ENCODE measurements around the gene KLHL40.

Gene KLHL40

DNA sequence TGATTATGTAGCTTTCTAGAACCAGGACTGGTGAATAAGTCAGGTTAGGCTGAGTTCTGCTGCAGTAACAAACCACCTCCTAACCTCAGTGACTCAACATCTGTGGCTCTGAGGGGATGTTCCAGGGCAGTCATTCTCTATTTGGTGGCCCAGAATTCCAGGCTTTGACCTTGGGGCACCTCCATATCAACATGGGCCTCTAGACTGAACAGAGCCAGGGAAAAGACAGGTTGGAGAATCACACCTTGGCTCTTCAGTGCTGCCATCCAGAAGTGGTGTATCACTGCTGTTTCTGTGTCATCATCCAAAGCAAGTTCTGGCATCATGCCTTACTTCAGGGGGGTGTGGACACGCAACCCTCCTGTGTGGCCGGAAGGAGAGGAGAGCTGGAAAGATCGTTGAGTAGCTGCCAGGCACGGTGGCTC is 16.5 kb upstream of the KLHL40 start:
- peak; percentile 49 for DNase-seq (ENCODE audit: low read depth)

DNA sequence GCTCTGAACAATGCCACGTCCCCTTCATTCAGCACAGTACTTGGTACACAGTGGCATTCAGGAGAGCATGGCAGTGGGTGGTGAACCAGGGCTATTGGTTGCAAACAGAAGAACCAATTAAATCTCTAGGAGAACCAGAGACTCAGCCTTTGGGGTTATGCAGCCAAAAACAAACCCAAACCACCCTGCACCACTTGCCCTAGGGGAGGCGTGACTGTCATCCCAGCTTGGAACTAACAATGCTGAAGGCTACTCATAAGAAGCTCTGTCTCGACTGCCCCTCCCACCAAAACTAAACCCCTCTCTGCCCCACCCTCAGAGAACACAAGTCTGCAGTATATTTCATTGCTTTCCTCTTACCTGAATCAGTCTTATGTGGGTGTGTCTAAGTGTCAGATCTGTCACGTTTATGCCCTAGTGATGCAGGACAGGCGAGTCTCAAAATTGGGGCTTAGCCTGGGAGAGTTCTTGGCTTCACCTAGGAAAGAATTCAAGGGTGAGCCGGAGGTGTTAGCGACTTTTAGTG is 15.2 kb upstream of the KLHL40 start:
- DNase-seq (ENCODE audit: low read depth) = no peak

DNA sequence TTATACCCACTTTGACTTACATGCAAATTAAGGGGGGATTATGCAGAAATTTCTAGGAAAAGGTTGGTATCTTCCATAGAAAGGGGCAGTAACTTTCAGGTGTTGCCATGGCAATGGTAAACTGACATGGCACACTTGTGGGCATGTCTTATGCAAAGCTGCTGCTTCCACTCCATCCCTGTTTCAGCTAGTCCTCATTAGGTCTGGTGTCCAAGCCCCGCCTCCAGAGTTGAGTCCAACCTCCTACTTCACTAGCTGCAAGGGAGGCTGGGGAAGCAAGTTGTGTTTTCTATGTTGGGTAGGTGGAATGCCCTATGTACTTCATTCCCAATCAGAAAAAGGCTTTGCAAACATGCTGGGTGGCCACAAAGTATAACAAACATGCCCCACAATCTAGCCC is 14.7 kb upstream of the KLHL40 start:
- no peak for DNase-seq (ENCODE audit: low read depth)

DNA sequence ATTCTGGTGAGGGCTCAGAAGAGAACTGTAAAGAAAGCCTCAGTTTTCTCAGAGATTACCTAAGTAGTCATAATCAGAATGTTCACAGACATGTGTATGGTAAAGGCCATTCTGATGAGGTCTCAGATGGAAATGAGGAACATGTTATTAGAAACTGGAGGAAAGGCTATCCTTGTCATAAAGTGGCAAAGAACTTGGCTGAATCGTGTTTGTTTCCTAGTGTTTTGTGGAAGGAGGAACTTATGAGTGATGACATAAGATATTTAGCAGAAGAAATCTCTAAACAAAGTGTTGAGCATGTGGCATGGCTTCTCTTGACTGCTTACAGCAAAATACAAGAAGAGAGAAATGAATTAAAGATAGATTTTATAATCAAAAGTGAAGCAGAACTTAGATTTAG is 12.8 kb upstream of the KLHL40 start:
- no peak for DNase-seq (ENCODE audit: low read depth)

DNA sequence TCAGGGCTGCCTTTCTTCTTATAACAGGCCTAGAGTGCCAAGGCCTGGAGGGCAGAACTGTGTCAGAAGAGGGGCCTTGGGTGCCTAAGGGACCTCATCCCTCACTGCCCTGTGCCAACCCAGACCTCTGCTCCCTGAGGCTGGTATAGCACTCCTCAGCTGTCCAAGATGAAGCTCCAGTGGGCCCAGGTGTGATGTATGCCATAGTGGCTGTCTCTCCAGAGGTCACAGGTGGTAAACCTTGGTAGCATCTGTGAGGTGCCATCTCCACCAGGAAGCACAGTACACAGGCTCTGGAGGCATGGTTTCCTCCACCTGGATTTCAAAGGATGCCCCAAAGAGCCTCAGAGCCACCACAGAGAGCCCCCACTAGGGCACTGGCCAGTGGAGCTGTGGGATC is 12.3 kb upstream of the KLHL40 start:
- DNase-seq (ENCODE audit: low read depth) = no peak

DNA sequence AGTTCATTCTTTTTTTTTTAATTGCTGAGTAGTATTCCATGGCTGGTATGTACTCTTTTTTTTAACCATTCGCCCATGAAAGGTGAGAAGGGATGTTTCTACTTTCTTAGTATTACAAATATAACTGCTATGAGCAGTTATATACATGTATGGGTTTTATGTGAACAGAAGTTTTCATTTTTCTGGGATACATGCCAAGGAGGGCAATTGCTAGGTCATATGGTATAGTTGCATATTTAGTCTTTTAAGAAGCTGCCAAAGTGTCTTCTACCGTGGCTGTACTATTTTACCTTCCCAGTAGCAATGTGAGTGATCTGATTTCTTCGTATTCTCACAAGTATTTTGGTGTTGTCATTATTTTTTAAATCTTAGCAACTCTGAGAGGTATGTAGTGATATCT is 11.2 kb upstream of the KLHL40 start:
- DNase-seq (ENCODE audit: low read depth) = no peak

DNA sequence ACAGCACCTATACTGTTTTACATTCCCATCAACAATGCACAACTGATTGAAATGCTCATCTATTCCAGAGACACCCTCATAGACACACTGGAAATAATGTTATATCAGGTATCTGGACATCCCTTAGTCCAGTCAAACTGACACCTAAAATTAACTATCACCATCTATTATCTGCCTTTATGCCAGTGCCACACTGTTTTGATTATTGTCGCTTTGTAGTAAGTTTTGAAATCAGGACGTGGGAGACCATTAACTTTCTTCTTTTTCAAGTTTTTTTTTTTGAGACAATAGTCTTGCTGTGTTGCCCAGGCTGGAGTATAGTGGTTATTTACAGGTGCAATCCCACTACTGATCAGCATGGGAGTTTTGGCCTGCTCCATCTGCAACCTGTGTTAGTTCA is 9.4 kb upstream of the KLHL40 start:
- DNase-seq (ENCODE audit: low read depth) = no peak

DNA sequence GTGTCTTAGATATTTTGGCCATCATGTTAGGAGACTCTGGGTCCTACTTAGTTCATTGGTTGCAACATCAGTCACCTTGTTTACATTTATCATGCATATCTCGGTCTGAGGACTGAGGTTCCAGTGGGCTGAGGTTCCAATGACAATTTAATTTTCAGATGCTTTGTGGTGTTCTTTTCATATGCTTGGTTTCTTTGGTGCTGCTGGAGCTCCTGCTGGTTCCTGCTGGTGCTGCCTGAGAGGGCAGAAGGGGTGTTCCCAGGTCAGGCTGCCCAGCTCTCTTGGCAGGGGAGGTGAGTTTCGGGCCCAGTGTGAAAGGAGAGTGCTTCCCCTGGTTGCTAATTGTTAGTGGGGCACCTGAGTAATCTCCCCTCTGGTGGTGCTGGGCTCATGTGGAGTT is 6.9 kb upstream of the KLHL40 start:
- DNase-seq (ENCODE audit: low read depth) = no peak

DNA sequence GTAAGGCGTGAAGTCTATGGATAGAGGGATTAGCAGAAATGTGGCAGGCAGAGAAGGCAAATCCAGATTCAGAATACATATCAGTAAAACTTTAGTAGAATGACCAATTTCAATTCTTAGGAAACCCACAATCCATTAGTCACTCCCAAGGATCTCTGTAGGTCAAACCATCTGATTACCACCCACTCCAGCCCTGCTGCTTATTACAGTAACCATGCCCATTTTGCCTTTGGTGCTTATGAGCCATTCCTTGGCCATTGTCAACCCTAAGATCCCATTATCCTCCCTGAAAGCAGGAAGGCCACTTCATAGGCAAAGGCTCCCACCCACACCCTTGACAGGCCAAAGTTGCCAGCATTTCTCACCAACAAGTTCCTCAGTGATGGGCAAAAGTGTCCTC is 5.1 kb upstream of the KLHL40 start:
- no peak for DNase-seq (ENCODE audit: low read depth)

DNA sequence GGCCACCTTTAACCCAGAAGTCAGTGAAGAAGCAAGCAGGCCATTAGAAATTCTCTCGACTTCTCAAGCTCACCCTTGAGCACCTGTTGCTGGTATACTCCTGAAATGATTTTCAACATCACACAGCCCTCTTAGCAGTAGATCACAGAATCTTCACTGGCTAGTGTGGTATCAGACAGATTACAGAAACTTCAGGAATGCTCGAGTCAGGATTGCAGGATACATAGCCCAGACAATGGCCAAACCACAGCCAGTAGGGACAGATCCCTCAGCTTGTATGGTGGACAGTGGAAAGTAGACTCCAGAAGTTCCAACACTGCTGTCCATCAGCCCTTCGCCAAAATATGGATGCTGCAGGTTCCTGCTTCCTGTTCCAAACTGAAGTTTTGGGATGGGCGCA is 4.5 kb upstream of the KLHL40 start:
- DNase-seq (ENCODE audit: low read depth) = no peak

DNA sequence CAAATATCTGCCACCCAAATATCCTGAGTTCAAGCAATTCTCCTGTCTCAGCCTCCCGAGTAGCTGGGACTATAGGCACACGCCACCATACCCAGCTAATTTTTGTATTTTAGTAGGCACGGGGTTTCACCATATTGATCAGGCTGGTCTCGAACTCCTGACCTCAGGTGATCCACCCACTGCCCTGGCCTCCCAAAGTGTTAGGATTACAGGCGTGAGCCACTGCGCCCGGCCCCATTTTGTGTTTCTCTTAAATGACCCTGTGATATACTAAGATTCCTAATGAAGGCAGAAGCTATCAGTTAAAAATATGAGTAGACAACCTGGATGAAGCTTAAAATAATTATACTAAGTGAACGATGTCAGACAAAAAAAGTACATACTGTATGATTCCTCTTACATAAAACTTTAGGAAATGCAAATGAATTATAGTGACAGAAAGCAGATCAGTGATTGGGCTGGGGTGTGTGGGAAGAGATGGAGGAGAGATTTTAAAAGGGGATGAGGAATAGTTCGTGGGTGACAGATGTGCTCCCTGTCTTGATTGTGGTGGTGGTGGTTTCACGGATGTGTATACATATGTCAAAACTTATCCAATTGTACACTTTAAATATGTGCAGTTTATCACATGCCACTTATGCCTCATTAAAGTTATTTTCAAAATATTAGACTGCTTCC is 3.8 kb upstream of the KLHL40 start:
- no peak for DNase-seq (ENCODE audit: low read depth)

DNA sequence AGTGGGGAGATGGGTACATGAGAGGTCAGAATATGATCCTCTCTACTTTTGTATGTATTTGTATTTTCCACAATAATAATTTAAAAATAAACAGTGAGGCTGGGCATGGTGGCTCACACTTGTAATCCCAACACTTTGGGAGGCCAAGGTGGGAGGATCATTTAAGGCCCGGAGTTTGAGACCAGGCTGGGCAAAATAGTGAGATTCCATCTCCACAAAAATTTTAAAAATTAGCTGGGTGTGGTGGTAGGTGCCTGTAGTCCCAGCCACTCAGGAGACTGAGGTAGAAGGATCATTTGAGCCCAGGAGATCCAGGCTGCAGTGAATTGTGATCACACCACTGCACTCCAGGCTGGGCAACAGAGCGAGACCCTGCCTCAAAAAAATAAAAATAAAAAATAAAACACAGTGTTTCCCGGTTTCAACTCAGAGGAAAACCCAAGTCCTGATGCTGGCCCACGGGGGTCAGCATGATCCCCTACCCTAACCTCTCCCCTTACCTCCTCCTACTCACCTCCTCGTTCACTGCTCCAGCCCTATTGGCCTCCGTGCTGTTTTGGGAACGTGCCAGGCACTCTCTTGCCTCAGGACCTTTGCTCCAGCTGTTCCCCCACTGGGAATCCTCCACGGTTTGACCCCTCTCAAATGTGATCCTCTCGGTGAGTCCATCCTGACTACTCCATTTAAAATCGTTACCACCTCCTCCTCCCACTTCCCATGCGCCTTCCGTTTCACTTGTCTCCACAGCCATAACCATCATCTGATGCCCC is 2.9 kb upstream of the KLHL40 start:
- no peak for DNase-seq (ENCODE audit: low read depth)

DNA sequence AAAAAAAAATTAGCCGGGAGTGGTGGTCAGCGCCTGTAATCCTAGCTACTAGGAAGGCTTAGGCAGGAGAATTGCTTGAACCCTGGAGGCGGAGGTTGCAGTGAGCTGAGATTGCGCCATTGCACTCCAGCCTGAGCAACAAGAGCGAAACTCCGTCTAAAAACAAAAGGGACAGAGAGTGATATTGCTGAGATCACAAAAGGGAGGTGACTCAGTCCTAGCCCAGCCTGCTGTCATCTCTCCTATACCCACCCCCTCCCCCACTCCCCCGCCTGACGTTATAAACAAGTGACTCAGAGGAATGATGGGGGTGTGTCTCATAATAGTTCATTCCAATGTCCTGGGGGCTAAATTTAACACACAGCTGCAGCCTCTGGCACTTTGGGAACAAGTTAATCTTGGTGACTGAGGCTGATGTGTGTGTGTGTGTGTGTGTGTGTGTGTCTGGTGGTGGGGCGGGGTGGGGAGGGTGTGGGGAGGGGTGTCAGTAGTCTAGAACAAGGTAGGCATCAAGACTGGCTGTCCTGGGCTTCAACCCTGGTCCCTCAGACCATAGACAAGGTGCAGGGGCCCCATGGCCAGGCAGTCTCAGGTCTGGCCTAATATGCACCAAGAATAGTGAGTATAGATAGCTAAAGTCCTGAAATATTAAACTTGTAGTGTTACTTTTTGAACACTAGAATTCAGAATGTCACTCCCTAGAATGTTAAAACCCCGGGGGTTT is 1.3 kb upstream of the KLHL40 start:
- DNase-seq (ENCODE audit: low read depth) = peak; percentile 91

DNA sequence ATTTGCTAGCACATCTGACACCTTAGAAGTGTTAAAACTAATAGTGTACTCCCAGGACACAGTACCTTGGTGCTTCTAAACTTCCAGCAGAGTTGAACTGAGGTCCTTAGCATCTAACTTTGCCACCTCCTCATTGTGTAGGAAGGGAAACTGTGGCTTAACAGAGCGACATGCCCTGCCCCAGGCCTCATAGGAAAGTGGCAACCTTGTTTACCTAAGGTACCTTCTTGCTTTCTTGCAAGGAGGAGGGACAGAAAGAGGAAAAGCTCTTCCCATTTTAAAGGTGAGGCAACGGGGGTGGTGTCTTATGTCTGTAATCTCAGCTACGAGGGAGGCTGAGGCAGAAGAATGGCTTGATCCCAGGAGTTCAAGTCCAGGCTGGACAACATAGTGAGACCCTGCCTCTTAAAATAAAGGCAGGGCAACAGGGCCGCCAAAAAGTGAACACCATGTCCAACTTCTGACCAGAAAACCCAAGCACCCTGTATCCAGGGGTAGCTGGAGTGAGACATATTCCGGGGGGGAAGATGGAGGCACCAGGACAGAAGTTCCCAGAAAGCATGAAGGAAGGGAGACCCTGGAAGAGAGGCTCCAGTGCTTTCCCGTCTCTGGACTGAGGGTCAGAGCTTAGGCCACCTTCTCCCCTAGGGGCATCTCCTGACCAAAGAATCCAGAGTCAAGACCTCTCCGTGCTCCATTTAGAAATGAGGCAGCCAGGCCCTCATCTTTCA is 540 bp upstream of the KLHL40 start:
- DNase-seq (ENCODE audit: low read depth) = no peak

DNA sequence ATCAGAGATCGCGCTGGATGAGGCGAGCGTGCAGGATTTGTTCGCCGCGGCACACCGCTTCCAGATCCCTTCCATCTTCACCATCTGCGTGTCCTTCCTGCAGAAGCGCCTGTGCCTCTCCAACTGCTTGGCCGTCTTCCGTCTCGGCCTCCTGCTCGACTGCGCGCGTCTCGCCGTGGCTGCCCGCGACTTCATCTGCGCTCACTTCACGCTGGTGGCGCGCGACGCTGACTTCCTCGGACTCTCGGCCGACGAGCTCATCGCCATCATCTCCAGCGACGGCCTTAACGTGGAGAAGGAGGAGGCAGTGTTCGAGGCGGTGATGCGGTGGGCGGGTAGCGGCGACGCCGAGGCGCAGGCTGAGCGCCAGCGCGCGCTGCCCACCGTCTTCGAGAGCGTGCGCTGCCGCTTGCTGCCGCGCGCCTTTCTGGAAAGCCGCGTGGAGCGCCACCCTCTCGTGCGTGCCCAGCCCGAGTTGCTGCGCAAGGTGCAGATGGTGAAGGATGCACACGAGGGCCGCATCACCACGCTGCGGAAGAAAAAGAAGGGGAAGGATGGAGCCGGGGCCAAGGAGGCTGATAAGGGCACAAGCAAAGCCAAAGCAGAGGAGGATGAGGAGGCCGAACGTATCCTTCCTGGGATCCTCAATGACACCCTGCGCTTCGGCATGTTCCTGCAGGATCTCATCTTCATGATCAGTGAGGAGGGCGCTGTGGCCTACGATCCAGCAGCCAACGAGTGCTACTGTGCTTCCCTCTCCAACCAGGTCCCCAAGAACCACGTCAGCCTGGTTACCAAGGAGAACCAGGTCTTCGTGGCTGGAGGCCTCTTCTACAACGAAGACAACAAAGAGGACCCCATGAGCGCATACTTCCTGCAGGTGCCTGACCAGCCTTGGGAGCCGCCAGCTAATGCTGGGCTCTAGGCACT is 819 bp downstream of the KLHL40 start:
- no peak for DNase-seq (ENCODE audit: low read depth)

DNA sequence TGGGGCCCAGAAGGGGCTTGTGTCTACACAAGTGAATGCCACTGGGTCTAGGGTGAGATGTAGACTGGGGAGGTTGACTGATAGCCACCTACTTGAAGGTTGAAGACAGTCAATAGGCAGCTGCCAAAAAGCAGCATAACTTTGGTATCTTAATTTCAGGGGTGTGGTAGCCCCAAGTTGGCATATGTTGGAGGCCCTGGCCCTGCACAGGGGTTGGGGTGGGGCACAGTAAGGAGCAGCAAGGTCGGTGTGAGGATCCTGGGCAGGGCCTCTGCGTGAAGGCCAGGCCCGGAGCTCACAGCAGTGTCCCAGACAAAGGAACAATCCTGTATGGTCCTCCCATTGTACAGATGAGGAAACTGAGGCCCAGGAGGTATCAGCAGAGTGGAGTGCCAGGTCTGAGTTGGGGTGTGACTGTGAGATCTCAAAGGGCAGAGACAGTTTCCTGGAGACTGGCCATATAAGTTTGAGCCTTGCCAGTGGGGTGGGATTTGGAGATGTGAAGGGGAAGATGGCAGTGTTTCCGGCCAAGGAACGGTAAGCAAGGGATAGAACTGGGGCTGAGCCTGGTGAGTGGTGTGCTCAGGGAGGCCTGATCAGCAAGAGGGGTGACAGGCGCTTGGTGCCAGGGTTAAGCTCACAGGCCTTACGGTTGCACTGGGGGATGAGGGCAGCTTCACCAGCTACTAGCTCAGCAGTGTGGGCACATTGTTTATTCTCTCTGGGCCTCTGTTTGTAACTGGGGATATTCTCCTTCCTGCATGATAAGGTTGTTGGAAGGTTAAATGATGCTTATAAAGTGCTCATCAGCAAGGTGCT is 1.7 kb downstream of the KLHL40 start:
- DNase-seq (ENCODE audit: low read depth) = no peak

DNA sequence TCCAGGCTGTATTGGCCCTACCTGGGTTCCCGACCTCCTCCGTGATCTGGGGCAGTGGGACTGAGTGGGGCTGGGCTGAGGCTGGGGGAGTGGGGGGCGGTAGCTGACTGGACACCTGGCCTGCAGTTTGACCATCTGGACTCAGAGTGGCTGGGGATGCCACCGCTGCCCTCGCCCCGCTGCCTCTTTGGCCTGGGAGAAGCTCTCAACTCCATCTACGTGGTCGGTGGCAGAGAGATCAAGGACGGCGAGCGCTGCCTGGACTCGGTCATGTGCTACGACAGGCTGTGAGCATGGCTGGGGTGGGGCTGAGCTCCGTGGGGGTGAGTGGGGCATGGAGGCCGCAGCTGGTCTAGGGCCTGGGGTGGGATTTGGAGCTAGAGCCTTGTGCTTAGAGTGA is 2.7 kb downstream of the KLHL40 start:
- no peak for DNase-seq (ENCODE audit: low read depth)

DNA sequence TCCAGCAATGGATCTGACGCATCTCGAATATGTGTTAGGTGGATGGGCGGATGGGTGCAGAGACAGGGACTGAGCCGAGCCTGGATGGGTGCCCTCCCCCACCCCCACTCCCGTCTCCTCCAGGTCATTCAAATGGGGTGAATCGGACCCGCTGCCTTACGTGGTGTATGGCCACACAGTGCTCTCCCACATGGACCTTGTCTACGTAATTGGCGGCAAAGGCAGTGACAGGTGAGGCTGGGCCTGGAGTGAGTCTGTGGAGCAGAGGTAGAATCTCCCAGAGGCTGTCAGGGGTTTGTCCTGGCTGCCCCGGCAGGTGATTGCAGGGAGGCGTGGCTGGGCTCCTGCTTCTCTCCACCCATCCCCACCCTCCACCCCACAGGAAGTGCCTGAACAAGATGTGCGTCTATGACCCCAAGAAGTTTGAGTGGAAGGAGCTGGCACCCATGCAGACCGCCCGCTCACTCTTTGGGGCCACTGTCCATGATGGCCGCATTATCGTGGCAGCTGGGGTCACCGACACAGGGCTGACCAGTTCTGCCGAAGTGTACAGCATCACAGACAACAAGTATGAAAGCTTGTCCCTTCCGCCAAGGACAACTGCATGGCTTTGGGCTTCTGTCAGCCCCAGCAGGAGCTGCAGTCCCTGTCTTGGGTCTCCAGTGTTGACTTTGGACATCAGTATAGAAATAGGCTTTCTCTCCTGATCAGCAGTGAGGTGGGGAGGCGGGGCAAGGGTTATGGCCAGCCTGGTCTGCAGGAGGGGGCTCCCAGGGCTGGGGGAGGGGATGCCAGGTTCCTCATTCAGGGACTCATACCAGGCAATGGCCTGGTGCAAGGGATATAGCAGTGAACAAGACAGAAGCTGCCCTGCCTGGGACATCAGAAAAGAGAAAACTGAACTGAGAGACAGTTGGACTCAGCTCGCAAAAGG is 3.4 kb downstream of the KLHL40 start:
- DNase-seq (ENCODE audit: low read depth) = no peak

DNA sequence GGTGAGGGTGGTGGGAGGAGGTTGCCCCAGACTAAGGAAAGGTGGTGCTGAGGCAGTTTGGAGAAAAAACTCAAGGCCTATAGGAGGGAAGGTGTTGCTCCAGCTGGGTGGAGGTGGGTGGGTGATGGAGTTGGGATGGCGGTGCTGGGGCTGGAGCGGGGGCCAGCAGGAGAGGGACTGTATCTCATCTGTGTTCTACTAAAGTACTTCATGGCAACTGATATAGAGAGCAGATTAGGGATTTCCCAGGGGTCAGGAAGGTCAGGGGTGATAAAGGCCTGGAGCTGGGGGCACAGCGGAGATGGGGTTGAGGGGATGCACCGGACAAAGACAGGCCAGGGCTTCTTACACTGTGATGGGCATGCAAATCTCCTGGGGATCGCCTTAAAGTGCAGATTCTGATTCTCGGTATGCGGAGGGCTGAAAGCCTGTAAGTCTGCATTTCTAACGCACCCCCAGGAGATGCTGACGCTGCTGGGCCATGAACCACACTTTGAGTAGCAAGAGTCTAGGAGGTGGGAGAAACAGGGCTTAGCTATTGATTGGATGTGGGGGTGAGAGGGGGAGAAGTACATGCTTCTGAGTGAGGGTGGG is 4.2 kb downstream of the KLHL40 start:
- no peak for DNase-seq (ENCODE audit: low read depth)

Measured in fibroblast of gingiva (primary cell).